ENCODE data around the gene CHAT.

Gene CHAT

GRCh38 chr10:49633327-49634068 lies 19.7 kb downstream of the CHAT start:
- no peaks in the 10 kb centered on the region for H3K4me1 ChIP-seq (ENCODE audit: low read length)
- no peak overlapping the region for H3K27ac ChIP-seq (ENCODE audit: low read length)
- no peak overlapping the region for H2AFZ ChIP-seq (ENCODE audit: low read depth, low read length)
- H3K27me3 ChIP-seq (ENCODE audit: low read depth, low read length) = peaks cover 17% of the 10 kb centered on the region; the same call in 1 of the 2 replicates
- no peaks in the 10 kb centered on the region for H3K79me2 ChIP-seq (ENCODE audit: low read length)
- no peaks in the 10 kb centered on the region for H4K20me1 ChIP-seq (ENCODE audit: insufficient read depth, low read length)
- H3K9ac ChIP-seq (ENCODE audit: low read length) = no peak overlapping the region
- H3K4me3 ChIP-seq (ENCODE audit: low read length) = no peak overlapping the region
- TF ChIP-seq CTCF (IDR thresholded peaks at IDR 0.05; ENCODE audit: low read depth, low read length) = no peak
- no peak for TF ChIP-seq EZH2phosphoT487 (IDR thresholded peaks at IDR 0.05; ENCODE audit: low read depth)
- H3K36me3 ChIP-seq (replicated peaks; ENCODE audit: low read depth, low read length) = no peaks in the 10 kb centered on the region
- H3K9me3 ChIP-seq (ENCODE audit: insufficient read depth, low read length) = no peaks in the 10 kb centered on the region
- no peak overlapping the region for H3K4me2 ChIP-seq (ENCODE audit: low read length)

GRCh38 chr10:49634069-49634660 lies 20.3 kb downstream of the CHAT start:
- TF ChIP-seq EZH2phosphoT487 (IDR thresholded peaks at IDR 0.05; ENCODE audit: low read depth) = no peak
- no peak for TF ChIP-seq CTCF (IDR thresholded peaks at IDR 0.05; ENCODE audit: low read depth, low read length)
- Histone ChIP-seq H3K27ac (ENCODE audit: low read length) (no peak overlapping the region), H3K9ac (ENCODE audit: low read length) (no peak overlapping the region), H3K9me3 (ENCODE audit: insufficient read depth, low read length) (no peaks in the 10 kb centered on the region), H3K4me1 (ENCODE audit: low read length) (no peaks in the 10 kb centered on the region), H4K20me1 (ENCODE audit: insufficient read depth, low read length) (no peaks in the 10 kb centered on the region), H3K36me3 (replicated peaks; ENCODE audit: low read depth, low read length) (no peaks in the 10 kb centered on the region), H2AFZ (ENCODE audit: low read depth, low read length) (no peak overlapping the region), H3K4me3 (ENCODE audit: low read length) (no peak overlapping the region), H3K4me2 (ENCODE audit: low read length) (no peak overlapping the region), H3K27me3 (ENCODE audit: low read depth, low read length) (peaks cover 17% of the 10 kb centered on the region; the same call in 1 of the 2 replicates), H3K79me2 (ENCODE audit: low read length) (no peaks in the 10 kb centered on the region)

- Histone ChIP-seq H3K4me1 (ENCODE audit: low read length) (no peaks in the 10 kb centered on the region), H3K27ac (ENCODE audit: low read length) (no peak overlapping the region), H3K4me2 (ENCODE audit: low read length) (no peak overlapping the region), H3K27me3 (ENCODE audit: low read depth, low read length) (peaks cover 7% of the 10 kb centered on the region; the same call in 1 of the 2 replicates), H3K9ac (ENCODE audit: low read length) (no peak overlapping the region), H3K4me3 (ENCODE audit: low read length) (no peak overlapping the region), H3K79me2 (ENCODE audit: low read length) (no peaks in the 10 kb centered on the region), H3K9me3 (ENCODE audit: insufficient read depth, low read length) (no peaks in the 10 kb centered on the region), H2AFZ (ENCODE audit: low read depth, low read length) (no peak overlapping the region), H3K36me3 (replicated peaks; ENCODE audit: low read depth, low read length) (no peaks in the 10 kb centered on the region), H4K20me1 (ENCODE audit: insufficient read depth, low read length) (no peaks in the 10 kb centered on the region)
- TF ChIP-seq EZH2phosphoT487 (IDR thresholded peaks at IDR 0.05; ENCODE audit: low read depth) = no peak
- TF ChIP-seq CTCF (IDR thresholded peaks at IDR 0.05; ENCODE audit: low read depth, low read length) = no peak
These were observed 28.5 kb downstream of the CHAT start for GRCh38 chr10:49642311-49642710.

- Histone ChIP-seq H3K9me3 (ENCODE audit: insufficient read depth, low read length) (no peaks in the 10 kb centered on the region), H3K9ac (ENCODE audit: low read length) (no peak overlapping the region), H2AFZ (ENCODE audit: low read depth, low read length) (no peak overlapping the region), H4K20me1 (ENCODE audit: insufficient read depth, low read length) (no peaks in the 10 kb centered on the region), H3K4me2 (ENCODE audit: low read length) (no peak overlapping the region), H3K36me3 (replicated peaks; ENCODE audit: low read depth, low read length) (no peaks in the 10 kb centered on the region), H3K4me3 (ENCODE audit: low read length) (no peak overlapping the region), H3K27ac (ENCODE audit: low read length) (no peak overlapping the region), H3K79me2 (ENCODE audit: low read length) (no peaks in the 10 kb centered on the region), H3K27me3 (ENCODE audit: low read depth, low read length) (no peaks in the 10 kb centered on the region), H3K4me1 (ENCODE audit: low read length) (no peaks in the 10 kb centered on the region)
- TF ChIP-seq CTCF (IDR thresholded peaks at IDR 0.05; ENCODE audit: low read depth, low read length) (no peak), EZH2phosphoT487 (IDR thresholded peaks at IDR 0.05; ENCODE audit: low read depth) (no peak)
These were observed 29.6 kb downstream of the CHAT start for GRCh38 chr10:49643241-49644034.
